Choroid plexus epithelial cell (primary cell): Measurements from ENCODE around the gene B4GALNT4.
"Not testable (repeated sequence)": the region's sequence is repeated elsewhere in the genome, so short reads cannot be mapped to it uniquely, and the experiment has no call there.

Experiments
- DNase-seq: peaks from one replicate; pipeline ENCODE4 v3.0.0-alpha.2; 2010; ENCODE audit warnings: low read depth
- H3K4me3 ChIP-seq: 2 replicates; pipeline ENCODE4 v1.5.1; 2011; ENCODE audit warnings: low read depth, mild to moderate bottlenecking, control low read depth, low read length, moderate library complexity
- CTCF ChIP-seq: conservative IDR thresholded peaks from 2 replicates; pipeline ENCODE4 v1.5.1; 2011; ENCODE audit warnings: low read depth, mild to moderate bottlenecking, control low read depth, inconsistent platforms, low read length, moderate library complexity

B4GALNT4 gene

GRCh38 chr11:409600-410483 is 40.5 kb downstream of the B4GALNT4 start:
- no peak overlapping the region for H3K4me3 ChIP-seq
- DNase-seq, result no peak
- no peak for TF ChIP-seq CTCF

- not testable (repeated sequence) for H3K4me3 ChIP-seq, DNase-seq
These were observed 41.4 kb downstream of the B4GALNT4 start for GRCh38 chr11:410711-411110.

- H3K4me3 ChIP-seq, DNase-seq: not testable (repeated sequence)
These were observed 42.2 kb downstream of the B4GALNT4 start for GRCh38 chr11:411520-411919.

- no peak for DNase-seq
- no peak overlapping the region for H3K4me3 ChIP-seq
- no peak for TF ChIP-seq CTCF
These were observed 43.4 kb downstream of the B4GALNT4 start for GRCh38 chr11:412641-413119.

- DNase-seq, result no peak
- TF ChIP-seq CTCF, result no peak
- H3K4me3 ChIP-seq, result no peak overlapping the region
These were observed 44.1 kb downstream of the B4GALNT4 start for GRCh38 chr11:413120-414081.

- no peak overlapping the region for H3K4me3 ChIP-seq
- no peak for DNase-seq
- TF ChIP-seq CTCF, result no peak
These were observed 45.1 kb downstream of the B4GALNT4 start for GRCh38 chr11:414318-414857.

- DNase-seq, result no peak
- no peak overlapping the region for H3K4me3 ChIP-seq
- TF ChIP-seq CTCF, result no peak
These were observed 46.3 kb downstream of the B4GALNT4 start for GRCh38 chr11:415640-416041.
